Activated CD8-positive, alpha-beta memory T cell treated with anti-CD3 and anti-CD28 coated beads for 36 hours (primary cell): ENCODE data around the gene PRKG1. TPM values are rescaled to one million over a fixed set of nuclear protein-coding genes. Genes with fewer than 3 reads are reported as not detected.

Experiments used
- CTCF ChIA-PET: fragments of 350-600 bp; sonication (Branson Sonifier 250); formaldehyde crosslinking; loops from one replicate; lab custom pipeline; 2021; ENCODE audit warnings: antibody characterized with exemption; lab: Charles Lee
- POLR2A ChIA-PET: fragments of 350-600 bp; sonication (Branson Sonifier 250); formaldehyde crosslinking; loops from one replicate; lab custom pipeline; 2021; ENCODE audit warnings: antibody characterized with exemption; lab: Charles Lee
- total RNA-seq, 2 experiments: library from RNA; stranded (reverse); gene quantifications; one replicate each; pipeline ENCODE4 v1.2.3, GENCODE V29; 2021

PRKG1 gene
- total RNA-seq, 2 experiments from 2014 or later, result not detected

- CTCF ChIA-PET, result no interaction called here
- POLR2A ChIA-PET, result no interaction called here
Measured at GRCh38 chr10:52334595-52334994, 1260.3 kb downstream of the PRKG1 start.

- CTCF ChIA-PET, result no interaction called here
- POLR2A ChIA-PET, result no interaction called here
Measured at GRCh38 chr10:52335665-52336064, 1261.4 kb downstream of the PRKG1 start.

- POLR2A ChIA-PET, result no interaction called here
- CTCF ChIA-PET, result no interaction called here
Measured at GRCh38 chr10:52337225-52337624, 1262.9 kb downstream of the PRKG1 start.

- ChIA-PET CTCF (no interaction called here), POLR2A (no interaction called here)
Measured at GRCh38 chr10:52343439-52343838, 1269.2 kb downstream of the PRKG1 start.

- ChIA-PET POLR2A (no interaction called here), CTCF (no interaction called here)
Measured at GRCh38 chr10:52346394-52347326, 1272.4 kb downstream of the PRKG1 start.

- POLR2A ChIA-PET, result no interaction called here
- CTCF ChIA-PET, result no interaction called here
Measured at GRCh38 chr10:52347327-52347667, 1273.0 kb downstream of the PRKG1 start.

Other genes starting within 250 kb of the PRKG1 start
- gene A1CF, start 188.9 kb upstream of the PRKG1 start, total RNA-seq, result not detected